SK-N-SH (cell line): ENCODE results near the gene NDST4. TPM values are rescaled to one million over a fixed set of nuclear protein-coding genes. Genes with fewer than 3 reads are reported as not detected.

Experiments
- CTCF ChIA-PET: fragments of 300-600, 350-600 bp; formaldehyde crosslinking; extraction: SDS; loops from one replicate; lab custom pipeline; 2021; lab: Yijun Ruan, JAX
- POLR2A ChIA-PET: fragments of 350-600 bp; sonication (Branson Sonifier 250); formaldehyde crosslinking; extraction: SDS; loops from one replicate; lab custom pipeline; 2020; ENCODE audit warnings: antibody characterized with exemption, inconsistent platforms; lab: Yijun Ruan, JAX
- DNase-seq: peaks from one replicate; pipeline ENCODE4 v3.0.0; 2012
- H2AFZ ChIP-seq: fragments of 200-600 bp; sonication (generic); 2 replicates; pipeline ENCODE4 v1.8.1; 2016; ENCODE audit warnings: antibody characterized with exemption, mild to moderate bottlenecking, low read depth
- H3F3A ChIP-seq: fragments of 200-600 bp; sonication (generic); replicated peaks from 2 replicates; pipeline ENCODE3; 2016; ENCODE audit warnings: antibody characterized with exemption, mild to moderate bottlenecking; ENCODE audit not compliant: insufficient read depth
- H3K27ac ChIP-seq, 2 experiments: fragments of 200-500 bp in 1 of 2; fragments of 200-600 bp in 1 of 2; sonication (Bioruptor generic) in 1 of 2; sonication (generic), shearing (Covaris generic) in 1 of 2; 2 replicates each; pipeline versions ENCODE4 v1.5.1 to v1.6.1; 2014 to 2016; ENCODE audit warnings: low read depth in 2 of 2, inconsistent platforms in 1 of 2, low read length in 1 of 2, mild to moderate bottlenecking in 1 of 2, mixed read lengths in 1 of 2
- H3K27me3 ChIP-seq: fragments of 200-600 bp; sonication (generic), shearing (Covaris generic); 2 replicates; pipeline ENCODE4 v1.6.1; 2016; ENCODE audit warnings: mixed run types; ENCODE audit not compliant: insufficient read depth
- H3K36me3 ChIP-seq, 2 experiments: fragments of 200-500 bp in 1 of 2; fragments of 200-600 bp in 1 of 2; sonication (Bioruptor generic) in 1 of 2; sonication (generic) in 1 of 2; replicated peaks in 1 of 2; 2 replicates each; pipeline versions ENCODE3 to v1.5.1; 2014 to 2016; ENCODE audit warnings: low read length in 1 of 2, mild to moderate bottlenecking in 1 of 2; ENCODE audit not compliant: insufficient read depth in 2 of 2, control insufficient read depth in 1 of 2
- H3K4me1 ChIP-seq, 2 experiments: fragments of 200-500 bp in 1 of 2; fragments of 200-600 bp in 1 of 2; sonication (Bioruptor generic) in 1 of 2; sonication (generic), shearing (Covaris generic) in 1 of 2; 2 replicates each; pipeline versions ENCODE4 v1.5.1 to v1.6.1; 2014 to 2016; ENCODE audit warnings: low read depth in 1 of 2, low read length in 1 of 2, mixed run types in 1 of 2; ENCODE audit not compliant: insufficient read depth in 2 of 2, control insufficient read depth in 1 of 2
- H3K4me2 ChIP-seq: fragments of 200-600 bp; sonication (generic), shearing (Covaris generic); 2 replicates; pipeline ENCODE4 v1.6.1; 2017; ENCODE audit warnings: mixed run types
- H3K4me3 ChIP-seq, 2 experiments: fragments of 200-500 bp in 1 of 2; fragments of 200-600 bp in 1 of 2; sonication (Bioruptor generic) in 1 of 2; sonication (generic), shearing (Covaris generic) in 1 of 2; 2 replicates each; pipeline versions ENCODE4 v1.5.1 to v1.8.1; 2014 to 2016; ENCODE audit warnings: low read depth in 2 of 2, inconsistent platforms in 1 of 2, low read length in 1 of 2, mild to moderate bottlenecking in 1 of 2, mixed read lengths in 1 of 2, moderate library complexity in 1 of 2
- H3K79me2 ChIP-seq: fragments of 200-600 bp; sonication (generic); 2 replicates; pipeline ENCODE4 v1.8.1; 2017; ENCODE audit warnings: mild to moderate bottlenecking; ENCODE audit not compliant: insufficient read depth
- H3K9ac ChIP-seq: fragments of 200-600 bp; sonication (generic); 2 replicates; pipeline ENCODE4 v1.6.1; 2017; ENCODE audit warnings: mixed run types
- H3K9me2 ChIP-seq: fragments of 200-600 bp; sonication (generic); 2 replicates; pipeline ENCODE4 v1.6.1; 2017; ENCODE audit warnings: mixed run types
- H3K9me3 ChIP-seq: fragments of 200-600 bp; sonication (generic); 2 replicates; pipeline ENCODE4 v1.6.1; 2017; ENCODE audit warnings: mixed run types, mild to moderate bottlenecking, moderate library complexity
- H4K20me1 ChIP-seq: fragments of 200-600 bp; sonication (generic); 2 replicates; pipeline ENCODE4 v1.6.1; 2017; ENCODE audit warnings: mild to moderate bottlenecking, mixed run types; ENCODE audit not compliant: insufficient read depth
- FOXM1 ChIP-seq: IDR thresholded peaks from 2 replicates; pipeline ENCODE4 v1.4.0; 2012; ENCODE audit warnings: low read depth, mild to moderate bottlenecking
- NFIC ChIP-seq: IDR thresholded peaks from 2 replicates; pipeline ENCODE4 v1.4.0; 2012; ENCODE audit warnings: borderline replicate concordance
- NRF1 ChIP-seq: IDR thresholded peaks from 2 replicates; pipeline ENCODE4 v1.6.1; 2012; ENCODE audit warnings: low read depth, mild to moderate bottlenecking, low read length
- RCOR1 ChIP-seq: fragments of 150-350 bp; IDR thresholded peaks from 2 replicates; pipeline ENCODE4 v1.6.1; 2017; ENCODE audit warnings: antibody characterized with exemption, low read length
- RFX5 ChIP-seq: IDR thresholded peaks from 2 replicates; pipeline ENCODE4 v1.6.1; 2012; ENCODE audit warnings: mild to moderate bottlenecking, improper control_type of control experiment, low read length
- SIN3A ChIP-seq: IDR thresholded peaks from 2 replicates; pipeline ENCODE4 v1.6.1; 2012; ENCODE audit warnings: low read depth, mild to moderate bottlenecking, low read length, moderate library complexity, borderline replicate concordance
- TCF12 ChIP-seq: IDR thresholded peaks from 2 replicates; pipeline ENCODE4 v1.4.0; 2012
- TEAD4 ChIP-seq: IDR thresholded peaks from 2 replicates; pipeline ENCODE4 v1.4.0; 2012; ENCODE audit warnings: mild to moderate bottlenecking, borderline replicate concordance; ENCODE audit not compliant: insufficient read depth
- YY1 ChIP-seq: IDR thresholded peaks from 2 replicates; pipeline ENCODE4 v1.4.0; 2012; ENCODE audit warnings: low read depth, mild to moderate bottlenecking
- WGBS: methylation state at CpG from one replicate; pipeline ENCODE4 v1.1.6; 2017; ENCODE audit warnings: low lambda C conversion rate; 5-methylcytosine and 5-hydroxymethylcytosine counted together
- polyA plus RNA-seq, 3 experiments: library from polyadenylated mRNA; depleted of rRNA; stranded (reverse); fragments of >200 nt; gene quantifications; 2 replicates each; pipeline ENCODE4 v1.2.3, GENCODE V29; 2012
- TF ChIP-seq, protein P1 (sequence below): IDR thresholded peaks from 2 replicates; pipeline ENCODE4 v1.6.1; 2012; ENCODE audit warnings: mild to moderate bottlenecking, low read depth, low read length, moderate library complexity
- TF ChIP-seq, protein P2 (sequence below): IDR thresholded peaks from 2 replicates; pipeline ENCODE4; 2012
- TF ChIP-seq, protein P3 (sequence below): fragments of 200-600 bp; sonication (generic); IDR thresholded peaks from 2 replicates; pipeline ENCODE4 v1.6.1; 2017; ENCODE audit warnings: antibody characterized with exemption, mild to moderate bottlenecking, moderate library complexity
- TF ChIP-seq, protein P4 (sequence below): IDR thresholded peaks from 2 replicates; pipeline ENCODE4 v1.4.0; 2012; ENCODE audit warnings: low read depth, borderline replicate concordance

Gene NDST4
- polyA plus RNA-seq, 1 of the 3 experiments (the other 2 are of a cell fraction), result not detected

DNA sequence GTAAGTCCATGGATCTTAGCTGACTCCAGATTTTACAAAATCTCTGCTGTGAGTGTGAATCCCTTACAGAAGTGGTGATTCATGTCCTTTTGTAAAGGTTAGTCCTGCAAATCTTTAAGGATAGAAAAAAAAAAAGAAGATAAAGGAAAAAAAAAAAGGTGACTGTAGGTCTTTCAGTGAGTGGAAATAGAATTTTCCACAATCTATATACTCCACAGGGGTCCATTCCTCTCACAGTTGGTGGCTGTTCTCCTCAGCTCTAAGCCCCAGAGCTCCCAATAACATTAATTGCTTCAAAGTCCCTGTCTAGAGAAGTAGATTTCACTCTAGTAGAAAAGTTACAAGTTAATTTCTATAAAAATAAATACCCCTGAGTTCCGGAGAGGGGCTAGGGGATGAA is 189.1 kb downstream of the NDST4 start:
- POLR2A ChIA-PET, result no interaction called here
- 77% methylated on average over 1 of the region's 1 CpG for WGBS
- no peak for DNase-seq

DNA sequence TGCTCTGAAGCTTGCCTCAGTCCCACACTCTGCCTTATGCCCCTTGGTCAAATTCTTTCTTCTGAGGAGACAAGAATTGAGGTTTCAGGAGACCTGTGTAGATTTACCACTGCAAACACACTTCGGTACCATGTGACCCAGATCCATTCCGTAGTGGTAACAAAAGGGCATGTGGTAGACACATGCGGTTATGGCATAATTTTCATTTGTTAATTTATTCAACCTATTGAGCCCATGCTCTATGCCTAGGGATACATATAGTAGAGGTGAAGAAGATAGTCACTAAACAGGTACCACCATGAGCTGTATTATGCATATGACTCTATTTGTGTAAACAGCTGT is 190.9 kb downstream of the NDST4 start:
- Histone ChIP-seq H3K9me3 (no peaks in the 10 kb centered on the region), H3K9me2 (no peaks in the 10 kb centered on the region), H3K4me3 (no peak overlapping the region), H3F3A (no peaks in the 10 kb centered on the region), H3K9ac (no peak overlapping the region), H3K27ac (no peak overlapping the region)
- WGBS, result 58% methylated on average over 3 of the region's 3 CpGs
- TF ChIP-seq, protein P1, sequence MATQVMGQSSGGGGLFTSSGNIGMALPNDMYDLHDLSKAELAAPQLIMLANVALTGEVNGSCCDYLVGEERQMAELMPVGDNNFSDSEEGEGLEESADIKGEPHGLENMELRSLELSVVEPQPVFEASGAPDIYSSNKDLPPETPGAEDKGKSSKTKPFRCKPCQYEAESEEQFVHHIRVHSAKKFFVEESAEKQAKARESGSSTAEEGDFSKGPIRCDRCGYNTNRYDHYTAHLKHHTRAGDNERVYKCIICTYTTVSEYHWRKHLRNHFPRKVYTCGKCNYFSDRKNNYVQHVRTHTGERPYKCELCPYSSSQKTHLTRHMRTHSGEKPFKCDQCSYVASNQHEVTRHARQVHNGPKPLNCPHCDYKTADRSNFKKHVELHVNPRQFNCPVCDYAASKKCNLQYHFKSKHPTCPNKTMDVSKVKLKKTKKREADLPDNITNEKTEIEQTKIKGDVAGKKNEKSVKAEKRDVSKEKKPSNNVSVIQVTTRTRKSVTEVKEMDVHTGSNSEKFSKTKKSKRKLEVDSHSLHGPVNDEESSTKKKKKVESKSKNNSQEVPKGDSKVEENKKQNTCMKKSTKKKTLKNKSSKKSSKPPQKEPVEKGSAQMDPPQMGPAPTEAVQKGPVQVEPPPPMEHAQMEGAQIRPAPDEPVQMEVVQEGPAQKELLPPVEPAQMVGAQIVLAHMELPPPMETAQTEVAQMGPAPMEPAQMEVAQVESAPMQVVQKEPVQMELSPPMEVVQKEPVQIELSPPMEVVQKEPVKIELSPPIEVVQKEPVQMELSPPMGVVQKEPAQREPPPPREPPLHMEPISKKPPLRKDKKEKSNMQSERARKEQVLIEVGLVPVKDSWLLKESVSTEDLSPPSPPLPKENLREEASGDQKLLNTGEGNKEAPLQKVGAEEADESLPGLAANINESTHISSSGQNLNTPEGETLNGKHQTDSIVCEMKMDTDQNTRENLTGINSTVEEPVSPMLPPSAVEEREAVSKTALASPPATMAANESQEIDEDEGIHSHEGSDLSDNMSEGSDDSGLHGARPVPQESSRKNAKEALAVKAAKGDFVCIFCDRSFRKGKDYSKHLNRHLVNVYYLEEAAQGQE, result no peak
- TF ChIP-seq, protein P2, sequence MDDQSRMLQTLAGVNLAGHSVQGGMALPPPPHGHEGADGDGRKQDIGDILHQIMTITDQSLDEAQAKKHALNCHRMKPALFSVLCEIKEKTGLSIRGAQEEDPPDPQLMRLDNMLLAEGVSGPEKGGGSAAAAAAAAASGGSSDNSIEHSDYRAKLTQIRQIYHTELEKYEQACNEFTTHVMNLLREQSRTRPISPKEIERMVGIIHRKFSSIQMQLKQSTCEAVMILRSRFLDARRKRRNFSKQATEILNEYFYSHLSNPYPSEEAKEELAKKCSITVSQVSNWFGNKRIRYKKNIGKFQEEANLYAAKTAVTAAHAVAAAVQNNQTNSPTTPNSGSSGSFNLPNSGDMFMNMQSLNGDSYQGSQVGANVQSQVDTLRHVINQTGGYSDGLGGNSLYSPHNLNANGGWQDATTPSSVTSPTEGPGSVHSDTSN, result no peak
- TF ChIP-seq NFIC (no peak), TEAD4 (no peak), YY1 (no peak), NRF1 (no peak), SIN3A (no peak), RCOR1 (no peak), RFX5 (no peak), TCF12 (no peak), FOXM1 (no peak)
- TF ChIP-seq, protein P3, sequence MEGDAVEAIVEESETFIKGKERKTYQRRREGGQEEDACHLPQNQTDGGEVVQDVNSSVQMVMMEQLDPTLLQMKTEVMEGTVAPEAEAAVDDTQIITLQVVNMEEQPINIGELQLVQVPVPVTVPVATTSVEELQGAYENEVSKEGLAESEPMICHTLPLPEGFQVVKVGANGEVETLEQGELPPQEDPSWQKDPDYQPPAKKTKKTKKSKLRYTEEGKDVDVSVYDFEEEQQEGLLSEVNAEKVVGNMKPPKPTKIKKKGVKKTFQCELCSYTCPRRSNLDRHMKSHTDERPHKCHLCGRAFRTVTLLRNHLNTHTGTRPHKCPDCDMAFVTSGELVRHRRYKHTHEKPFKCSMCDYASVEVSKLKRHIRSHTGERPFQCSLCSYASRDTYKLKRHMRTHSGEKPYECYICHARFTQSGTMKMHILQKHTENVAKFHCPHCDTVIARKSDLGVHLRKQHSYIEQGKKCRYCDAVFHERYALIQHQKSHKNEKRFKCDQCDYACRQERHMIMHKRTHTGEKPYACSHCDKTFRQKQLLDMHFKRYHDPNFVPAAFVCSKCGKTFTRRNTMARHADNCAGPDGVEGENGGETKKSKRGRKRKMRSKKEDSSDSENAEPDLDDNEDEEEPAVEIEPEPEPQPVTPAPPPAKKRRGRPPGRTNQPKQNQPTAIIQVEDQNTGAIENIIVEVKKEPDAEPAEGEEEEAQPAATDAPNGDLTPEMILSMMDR, result no peak
- TF ChIP-seq, protein P4, sequence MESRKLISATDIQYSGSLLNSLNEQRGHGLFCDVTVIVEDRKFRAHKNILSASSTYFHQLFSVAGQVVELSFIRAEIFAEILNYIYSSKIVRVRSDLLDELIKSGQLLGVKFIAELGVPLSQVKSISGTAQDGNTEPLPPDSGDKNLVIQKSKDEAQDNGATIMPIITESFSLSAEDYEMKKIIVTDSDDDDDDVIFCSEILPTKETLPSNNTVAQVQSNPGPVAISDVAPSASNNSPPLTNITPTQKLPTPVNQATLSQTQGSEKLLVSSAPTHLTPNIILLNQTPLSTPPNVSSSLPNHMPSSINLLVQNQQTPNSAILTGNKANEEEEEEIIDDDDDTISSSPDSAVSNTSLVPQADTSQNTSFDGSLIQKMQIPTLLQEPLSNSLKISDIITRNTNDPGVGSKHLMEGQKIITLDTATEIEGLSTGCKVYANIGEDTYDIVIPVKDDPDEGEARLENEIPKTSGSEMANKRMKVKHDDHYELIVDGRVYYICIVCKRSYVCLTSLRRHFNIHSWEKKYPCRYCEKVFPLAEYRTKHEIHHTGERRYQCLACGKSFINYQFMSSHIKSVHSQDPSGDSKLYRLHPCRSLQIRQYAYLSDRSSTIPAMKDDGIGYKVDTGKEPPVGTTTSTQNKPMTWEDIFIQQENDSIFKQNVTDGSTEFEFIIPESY, result no peak
- TF ChIP-seq, all 33 proteins: peak for 0
- DNase-seq, result no peak
- no peaks in the 10 kb centered on the region for H3K27me3 ChIP-seq
- CTCF ChIA-PET, result no interaction called here
- no peak overlapping the region for H2AFZ ChIP-seq
- H3K4me2 ChIP-seq, result no peak overlapping the region
- no peaks in the 10 kb centered on the region for H4K20me1 ChIP-seq
- no peaks in the 10 kb centered on the region for H3K79me2 ChIP-seq
- no peaks in the 10 kb centered on the region; a peak in 1 of 4 replicates for H3K4me1 ChIP-seq
- H3K36me3 ChIP-seq, result no peaks in the 10 kb centered on the region
- POLR2A ChIA-PET, result no interaction called here

More for the DNA sequence above, 189.1 kb downstream of the NDST4 start:
- Histone ChIP-seq H3K4me2 (no peak overlapping the region), H3K9ac (no peak overlapping the region), H3F3A (no peaks in the 10 kb centered on the region), H3K27me3 (no peaks in the 10 kb centered on the region), H3K79me2 (no peaks in the 10 kb centered on the region), H3K9me2 (no peaks in the 10 kb centered on the region), H3K9me3 (no peaks in the 10 kb centered on the region), H3K4me3 (no peak overlapping the region), H3K36me3 (no peaks in the 10 kb centered on the region), H3K4me1 (no peaks in the 10 kb centered on the region; a peak in 1 of 4 replicates), H4K20me1 (no peaks in the 10 kb centered on the region), H2AFZ (no peak overlapping the region), H3K27ac (no peak overlapping the region)
- CTCF ChIA-PET, result no interaction called here
- no peak for TF ChIP-seq TEAD4
